Activated CD4-positive, alpha-beta T cell treated with anti-CD3 and anti-CD28 coated beads, Interleukin-2, amount 50 U/mL, for 48 hours (primary cell): ENCODE results near the gene SLC25A45.

Experiments
- DNase-seq, 2 experiments: peaks; one replicate each; pipeline ENCODE4 v3.0.0-alpha.2; 2020

SLC25A45 gene

DNA sequence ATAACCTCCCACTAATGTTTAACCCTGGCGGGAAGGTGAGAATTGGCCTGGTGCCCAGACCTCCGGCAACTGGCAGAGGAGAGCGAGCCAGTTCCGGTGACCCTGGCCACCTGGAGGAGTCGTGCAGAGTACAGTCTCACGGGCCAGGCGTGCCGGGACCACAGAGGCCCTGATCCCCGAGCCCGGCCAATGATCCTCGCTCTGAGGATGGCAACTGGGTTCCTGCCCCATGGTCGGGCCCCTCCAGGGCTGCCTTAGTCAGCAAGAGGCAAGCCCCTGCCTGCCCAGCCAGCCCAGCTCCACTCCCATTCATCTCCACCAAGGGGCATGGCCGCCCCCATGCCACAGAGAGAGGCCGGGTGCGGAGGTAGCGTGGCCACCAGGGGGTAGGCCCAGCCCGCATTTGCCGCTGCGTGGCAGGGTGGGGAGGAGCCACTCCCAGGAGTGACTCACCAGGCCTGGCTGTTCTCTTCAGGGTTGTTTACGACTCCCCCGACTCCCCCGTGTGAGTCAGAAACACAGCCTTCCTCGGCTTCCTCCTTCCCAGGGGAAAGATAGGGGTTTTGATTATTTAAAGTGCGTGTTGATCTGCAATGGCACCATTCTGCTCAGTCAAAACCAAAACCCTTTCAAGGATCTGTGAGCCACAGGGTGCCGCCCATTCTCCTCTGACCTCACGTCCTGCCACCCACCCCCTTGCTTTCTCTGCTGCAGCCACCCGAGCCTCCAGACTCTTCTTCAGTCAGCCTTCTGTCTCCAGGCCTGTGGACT lies at the start of gene SLC25A45:
Gene SLC25A45, minus strand, starts transcription at position 614 of the 771 bp plus-strand sequence. CDS start 695 bp downstream, outside the sequence.
- peak; percentile 93 to 95 for DNase-seq

DNA sequence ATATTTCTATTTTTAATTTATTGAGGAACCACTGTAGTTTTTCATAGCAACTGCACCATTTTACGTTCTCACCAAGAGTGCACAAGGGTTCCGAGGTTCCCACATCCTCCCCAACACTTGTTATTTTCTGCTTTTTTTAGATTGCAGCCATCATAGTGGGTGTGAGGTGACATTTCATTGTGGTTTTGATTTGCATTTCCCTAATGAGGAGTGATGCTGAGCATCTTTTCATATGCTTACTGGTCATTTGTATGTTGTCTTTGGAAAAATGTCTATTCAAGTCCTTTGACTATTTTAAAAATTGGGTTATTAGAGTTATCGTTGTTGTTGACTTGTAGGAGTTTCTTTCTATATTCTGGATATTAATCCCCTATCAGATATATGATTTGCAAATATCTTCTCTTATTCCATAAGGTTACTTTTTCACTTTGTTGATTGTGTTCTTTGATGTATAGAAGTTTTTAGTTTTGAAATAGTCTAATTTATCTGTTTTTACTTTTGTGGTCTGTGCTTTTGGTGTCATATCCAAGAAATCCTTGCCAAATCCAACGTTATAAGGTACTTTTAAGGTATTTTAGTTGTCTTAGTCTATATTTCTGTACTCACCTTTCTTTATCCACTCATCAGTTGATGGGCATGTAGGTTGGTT lies 49.1 kb upstream of the SLC25A45 start:
- DNase-seq = peak in 1 of 2 experiments; percentile 20

DNA sequence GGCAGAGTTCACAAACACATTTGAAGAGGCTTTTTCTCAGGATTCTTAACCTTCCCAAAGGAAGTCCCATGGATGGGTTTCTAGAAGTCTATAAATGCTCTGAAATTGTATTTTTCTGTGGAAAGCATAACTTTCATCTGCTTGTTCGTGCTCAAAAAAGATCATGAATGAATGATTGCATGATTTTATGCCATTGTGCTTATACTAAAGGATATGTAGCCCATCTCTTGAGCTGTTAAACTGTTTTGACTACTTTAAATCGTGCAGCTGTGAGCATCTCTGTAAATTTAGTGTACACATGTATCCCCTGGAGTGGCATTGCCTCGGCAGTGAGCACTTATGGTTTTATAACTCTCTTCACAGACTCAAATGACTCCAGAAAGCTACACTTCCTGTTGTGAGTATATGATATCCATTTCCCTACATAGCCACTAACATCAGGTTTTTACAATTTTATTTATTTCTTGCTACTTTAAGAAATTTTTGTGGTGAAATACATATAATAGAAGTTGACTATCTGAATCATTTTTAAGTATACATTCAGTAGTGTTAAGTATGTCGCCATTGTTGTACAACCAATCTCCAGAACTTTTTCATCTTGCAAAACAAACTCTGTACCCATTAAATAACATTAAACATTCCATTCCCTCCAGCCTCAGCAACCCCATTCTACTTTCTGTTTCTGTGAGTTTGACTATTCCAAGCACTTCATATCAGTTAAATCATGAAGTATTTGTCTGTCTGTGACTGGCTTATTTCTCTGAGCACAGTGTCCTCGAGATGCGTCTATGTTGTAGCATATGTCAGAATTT lies 48.2 kb upstream of the SLC25A45 start:
- DNase-seq = peak in 1 of 2 experiments; percentile 21

DNA sequence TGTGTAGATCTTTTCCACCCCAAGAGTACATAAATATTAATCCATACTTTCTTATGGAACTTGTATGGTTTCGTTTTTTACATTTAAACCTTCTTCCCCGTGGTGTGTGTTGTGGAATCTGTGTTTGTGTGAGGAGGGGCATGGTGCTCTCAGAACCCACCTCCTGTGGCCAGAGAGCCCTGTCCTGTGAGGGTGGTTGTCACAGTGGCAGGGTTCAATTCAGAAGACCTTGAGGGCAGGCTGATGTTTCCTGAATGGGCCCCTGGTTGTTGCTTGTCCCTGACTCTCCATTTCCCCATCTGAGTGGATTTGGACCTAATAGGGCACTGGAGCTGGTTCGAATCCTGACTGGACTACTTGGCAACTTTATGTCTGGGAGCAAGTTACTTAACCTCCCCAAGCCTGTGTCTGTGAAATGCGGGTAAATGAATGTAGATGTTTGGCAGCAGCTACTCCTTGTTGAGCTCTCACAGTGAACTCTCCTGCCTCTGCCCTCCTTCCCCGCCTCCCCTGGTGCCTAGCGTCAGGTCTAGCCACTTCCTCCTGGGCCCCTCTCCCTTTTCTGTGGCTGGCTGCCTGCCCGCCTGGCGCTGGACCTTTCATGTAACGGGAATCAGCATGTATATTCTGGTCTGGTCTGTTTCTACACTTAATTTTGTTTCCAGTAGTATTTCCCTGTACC lies 47.4 kb upstream of the SLC25A45 start:
- peak; percentile 58 to 68 for DNase-seq

- peak in 1 of 2 experiments; percentile 51 for DNase-seq
These were observed 46.7 kb upstream of the SLC25A45 start for GRCh38 chr11:65429068-65429681.

GRCh38 chr11:65428578-65429067 lies 46.2 kb upstream of the SLC25A45 start:
- DNase-seq = peak in 1 of 2 experiments; percentile 47

- peak; percentile 61 to 68 for DNase-seq
These were observed 45.5 kb upstream of the SLC25A45 start for GRCh38 chr11:65427691-65428577.

- peak; percentile 61 to 66 for DNase-seq
These were observed 44.6 kb upstream of the SLC25A45 start for GRCh38 chr11:65426839-65427690.

GRCh38 chr11:65425971-65426838 lies 43.8 kb upstream of the SLC25A45 start:
- peak in 1 of 2 experiments; percentile 48 for DNase-seq

- DNase-seq = peak; percentile 72 to 80
These were observed 42.9 kb upstream of the SLC25A45 start for GRCh38 chr11:65425105-65425970.

DNA sequence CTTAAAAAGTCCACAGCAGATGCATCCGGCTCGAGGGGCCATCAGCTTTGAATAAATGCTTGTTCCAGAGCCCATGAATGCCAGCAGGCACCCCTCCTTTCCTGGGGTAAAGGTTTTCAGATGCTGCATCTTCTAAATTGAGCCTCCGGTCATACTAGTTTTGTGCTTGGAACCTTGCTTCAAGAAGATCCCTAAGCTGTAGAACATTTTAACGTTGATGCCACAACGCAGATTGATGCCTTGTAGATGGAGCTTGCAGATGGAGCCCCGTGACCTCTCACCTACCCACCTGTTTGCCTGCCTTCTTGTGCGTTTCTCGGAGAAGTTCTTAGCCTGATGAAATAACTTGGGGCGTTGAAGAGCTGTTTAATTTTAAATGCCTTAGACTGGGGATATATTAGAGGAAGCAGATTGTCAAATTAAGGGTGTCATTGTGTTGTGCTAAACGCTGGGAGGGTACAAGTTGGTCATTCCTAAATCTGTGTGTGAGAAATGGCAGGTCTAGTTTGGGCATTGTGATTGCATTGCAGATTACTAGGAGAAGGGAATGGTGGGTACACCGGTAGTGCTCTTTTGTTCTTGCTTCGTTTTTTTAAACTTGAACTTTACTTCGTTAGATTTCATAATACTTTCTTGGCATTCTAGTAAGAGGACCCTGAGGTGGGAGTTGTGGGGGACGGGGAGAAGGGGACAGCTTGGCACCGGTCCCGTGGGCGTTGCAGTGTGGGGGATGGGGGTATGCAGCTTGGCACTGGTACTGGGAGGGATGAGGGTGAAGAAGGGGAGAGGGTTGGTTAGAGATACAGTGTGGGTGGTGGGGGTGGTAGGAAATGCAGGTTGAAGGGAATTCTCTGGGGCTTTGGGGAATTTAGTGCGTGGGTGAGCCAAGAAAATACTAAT lies 42.0 kb upstream of the SLC25A45 start:
- peak; percentile 78 to 81 for DNase-seq

- DNase-seq = peak in 1 of 2 experiments; percentile 57
These were observed 41.2 kb upstream of the SLC25A45 start for GRCh38 chr11:65423516-65424204.

- DNase-seq = peak; percentile 96 to 97
These were observed 40.4 kb upstream of the SLC25A45 start, which contains the start of gene NEAT1 for GRCh38 chr11:65422633-65423515. TSS of gene NEAT1 (plus strand) at chr11:65422798.

GRCh38 chr11:65421794-65422632 lies 39.6 kb upstream of the SLC25A45 start:
- peak; percentile 98 for DNase-seq
